H1 (cell line): ENCODE measurements around the gene DHFR2. TPM values are rescaled to one million over a fixed set of nuclear protein-coding genes. Genes with fewer than 3 reads are reported as not detected.

Experiments used
- NANOG ChIP-seq: IDR thresholded peaks from 2 replicates; pipeline ENCODE4 v1.6.1; 2011; ENCODE audit warnings: low read length, low read depth, mild to moderate bottlenecking, inconsistent platforms; ENCODE audit not compliant: insufficient read depth, poor library complexity, severe bottlenecking
- SIN3A ChIP-seq, 2 experiments: IDR thresholded peaks in 1 of 2; conservative IDR thresholded peaks in 1 of 2; 2 replicates each; pipeline ENCODE4 v1.6.1; 2011 to 2012; ENCODE audit warnings: low read length in 2 of 2, improper control_type of control experiment in 1 of 2, low read depth in 1 of 2, mild to moderate bottlenecking in 1 of 2
- polyA plus RNA-seq, 7 experiments: library from polyadenylated mRNA; depleted of rRNA in 3 of 7; stranded (reverse) in 5 of 7; unstranded in 2 of 7; fragments of >200 nt in 5 of 7; fragments of 200-250 nt in 2 of 7; gene quantifications; 1 replicate in 5 of 7; 2 replicates in 1 of 7; 4 replicates in 1 of 7; pipeline versions ENCODE4 v1.2.1 to v1.2.3, GENCODE V29; 2011 to 2013; ENCODE audit warnings: missing spikeins in 2 of 7, mixed read lengths in 2 of 7
- total RNA-seq: library from RNA; stranded (reverse); fragmentation: NEBNext Ultra II Directional; extraction: Animal tissue kit (Norgen Biotek cat#: 25700); gene quantifications from 2 replicates; pipeline ENCODE4 v1.2.1, GENCODE V29; 2021
- TF ChIP-seq, protein P1 (sequence below): fragments of 300-600 bp; sonication (generic); IDR thresholded peaks from 2 replicates; pipeline ENCODE4 v1.7.1; 2012; ENCODE audit warnings: low read length, moderate library complexity, mild to moderate bottlenecking, inconsistent platforms; ENCODE audit not compliant: insufficient replicate concordance

The DHFR2 gene
- total and polyA plus RNA-seq, 2 of the 8 experiments (the other 6 are each of a cell fraction or from before 2014, with no cell fraction given) = 0.59 to 2.6 TPM

DNA sequence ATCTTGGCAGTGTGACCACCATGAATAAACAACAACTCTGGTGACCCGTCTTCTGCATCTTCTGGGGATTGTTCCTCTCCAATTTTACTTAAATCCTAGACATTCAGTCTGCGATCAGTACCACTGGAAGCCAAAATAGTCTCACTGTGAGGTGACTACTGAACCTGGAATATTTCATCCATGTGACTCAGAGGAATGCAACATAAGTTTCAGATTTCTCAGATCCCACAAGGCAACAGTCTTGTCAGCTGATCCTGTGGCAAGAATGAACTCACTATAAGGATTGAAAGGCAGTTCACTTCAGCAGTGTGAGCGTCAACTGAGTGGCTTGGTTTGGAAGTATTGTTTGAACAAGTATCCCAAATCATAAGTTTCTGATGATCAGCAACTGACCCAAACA is 13.3 kb upstream of the DHFR2 start (continued):
- TF ChIP-seq, protein P1, sequence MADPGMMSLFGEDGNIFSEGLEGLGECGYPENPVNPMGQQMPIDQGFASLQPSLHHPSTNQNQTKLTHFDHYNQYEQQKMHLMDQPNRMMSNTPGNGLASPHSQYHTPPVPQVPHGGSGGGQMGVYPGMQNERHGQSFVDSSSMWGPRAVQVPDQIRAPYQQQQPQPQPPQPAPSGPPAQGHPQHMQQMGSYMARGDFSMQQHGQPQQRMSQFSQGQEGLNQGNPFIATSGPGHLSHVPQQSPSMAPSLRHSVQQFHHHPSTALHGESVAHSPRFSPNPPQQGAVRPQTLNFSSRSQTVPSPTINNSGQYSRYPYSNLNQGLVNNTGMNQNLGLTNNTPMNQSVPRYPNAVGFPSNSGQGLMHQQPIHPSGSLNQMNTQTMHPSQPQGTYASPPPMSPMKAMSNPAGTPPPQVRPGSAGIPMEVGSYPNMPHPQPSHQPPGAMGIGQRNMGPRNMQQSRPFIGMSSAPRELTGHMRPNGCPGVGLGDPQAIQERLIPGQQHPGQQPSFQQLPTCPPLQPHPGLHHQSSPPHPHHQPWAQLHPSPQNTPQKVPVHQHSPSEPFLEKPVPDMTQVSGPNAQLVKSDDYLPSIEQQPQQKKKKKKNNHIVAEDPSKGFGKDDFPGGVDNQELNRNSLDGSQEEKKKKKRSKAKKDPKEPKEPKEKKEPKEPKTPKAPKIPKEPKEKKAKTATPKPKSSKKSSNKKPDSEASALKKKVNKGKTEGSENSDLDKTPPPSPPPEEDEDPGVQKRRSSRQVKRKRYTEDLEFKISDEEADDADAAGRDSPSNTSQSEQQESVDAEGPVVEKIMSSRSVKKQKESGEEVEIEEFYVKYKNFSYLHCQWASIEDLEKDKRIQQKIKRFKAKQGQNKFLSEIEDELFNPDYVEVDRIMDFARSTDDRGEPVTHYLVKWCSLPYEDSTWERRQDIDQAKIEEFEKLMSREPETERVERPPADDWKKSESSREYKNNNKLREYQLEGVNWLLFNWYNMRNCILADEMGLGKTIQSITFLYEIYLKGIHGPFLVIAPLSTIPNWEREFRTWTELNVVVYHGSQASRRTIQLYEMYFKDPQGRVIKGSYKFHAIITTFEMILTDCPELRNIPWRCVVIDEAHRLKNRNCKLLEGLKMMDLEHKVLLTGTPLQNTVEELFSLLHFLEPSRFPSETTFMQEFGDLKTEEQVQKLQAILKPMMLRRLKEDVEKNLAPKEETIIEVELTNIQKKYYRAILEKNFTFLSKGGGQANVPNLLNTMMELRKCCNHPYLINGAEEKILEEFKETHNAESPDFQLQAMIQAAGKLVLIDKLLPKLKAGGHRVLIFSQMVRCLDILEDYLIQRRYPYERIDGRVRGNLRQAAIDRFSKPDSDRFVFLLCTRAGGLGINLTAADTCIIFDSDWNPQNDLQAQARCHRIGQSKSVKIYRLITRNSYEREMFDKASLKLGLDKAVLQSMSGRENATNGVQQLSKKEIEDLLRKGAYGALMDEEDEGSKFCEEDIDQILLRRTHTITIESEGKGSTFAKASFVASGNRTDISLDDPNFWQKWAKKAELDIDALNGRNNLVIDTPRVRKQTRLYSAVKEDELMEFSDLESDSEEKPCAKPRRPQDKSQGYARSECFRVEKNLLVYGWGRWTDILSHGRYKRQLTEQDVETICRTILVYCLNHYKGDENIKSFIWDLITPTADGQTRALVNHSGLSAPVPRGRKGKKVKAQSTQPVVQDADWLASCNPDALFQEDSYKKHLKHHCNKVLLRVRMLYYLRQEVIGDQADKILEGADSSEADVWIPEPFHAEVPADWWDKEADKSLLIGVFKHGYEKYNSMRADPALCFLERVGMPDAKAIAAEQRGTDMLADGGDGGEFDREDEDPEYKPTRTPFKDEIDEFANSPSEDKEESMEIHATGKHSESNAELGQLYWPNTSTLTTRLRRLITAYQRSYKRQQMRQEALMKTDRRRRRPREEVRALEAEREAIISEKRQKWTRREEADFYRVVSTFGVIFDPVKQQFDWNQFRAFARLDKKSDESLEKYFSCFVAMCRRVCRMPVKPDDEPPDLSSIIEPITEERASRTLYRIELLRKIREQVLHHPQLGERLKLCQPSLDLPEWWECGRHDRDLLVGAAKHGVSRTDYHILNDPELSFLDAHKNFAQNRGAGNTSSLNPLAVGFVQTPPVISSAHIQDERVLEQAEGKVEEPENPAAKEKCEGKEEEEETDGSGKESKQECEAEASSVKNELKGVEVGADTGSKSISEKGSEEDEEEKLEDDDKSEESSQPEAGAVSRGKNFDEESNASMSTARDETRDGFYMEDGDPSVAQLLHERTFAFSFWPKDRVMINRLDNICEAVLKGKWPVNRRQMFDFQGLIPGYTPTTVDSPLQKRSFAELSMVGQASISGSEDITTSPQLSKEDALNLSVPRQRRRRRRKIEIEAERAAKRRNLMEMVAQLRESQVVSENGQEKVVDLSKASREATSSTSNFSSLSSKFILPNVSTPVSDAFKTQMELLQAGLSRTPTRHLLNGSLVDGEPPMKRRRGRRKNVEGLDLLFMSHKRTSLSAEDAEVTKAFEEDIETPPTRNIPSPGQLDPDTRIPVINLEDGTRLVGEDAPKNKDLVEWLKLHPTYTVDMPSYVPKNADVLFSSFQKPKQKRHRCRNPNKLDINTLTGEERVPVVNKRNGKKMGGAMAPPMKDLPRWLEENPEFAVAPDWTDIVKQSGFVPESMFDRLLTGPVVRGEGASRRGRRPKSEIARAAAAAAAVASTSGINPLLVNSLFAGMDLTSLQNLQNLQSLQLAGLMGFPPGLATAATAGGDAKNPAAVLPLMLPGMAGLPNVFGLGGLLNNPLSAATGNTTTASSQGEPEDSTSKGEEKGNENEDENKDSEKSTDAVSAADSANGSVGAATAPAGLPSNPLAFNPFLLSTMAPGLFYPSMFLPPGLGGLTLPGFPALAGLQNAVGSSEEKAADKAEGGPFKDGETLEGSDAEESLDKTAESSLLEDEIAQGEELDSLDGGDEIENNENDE = no peak
- TF ChIP-seq NANOG = no peak
- no peak for TF ChIP-seq SIN3A (conservative IDR thresholded peaks at IDR 0.05 in 1 of 2, IDR thresholded peaks at IDR 0.05 in 1 of 2; ENCODE audit: low read depth in 1 of 2, low read length in 2 of 2)
